ENCODE data around the gene NARF. TPM values are rescaled to one million over a fixed set of nuclear protein-coding genes. Genes with fewer than 3 reads are reported as not detected.

NARF gene
- total and polyA plus RNA-seq, 2 of the 8 experiments (the other 6 are each of a cell fraction or from before 2014, with no cell fraction given) = 97.4 to 131 TPM

DNA sequence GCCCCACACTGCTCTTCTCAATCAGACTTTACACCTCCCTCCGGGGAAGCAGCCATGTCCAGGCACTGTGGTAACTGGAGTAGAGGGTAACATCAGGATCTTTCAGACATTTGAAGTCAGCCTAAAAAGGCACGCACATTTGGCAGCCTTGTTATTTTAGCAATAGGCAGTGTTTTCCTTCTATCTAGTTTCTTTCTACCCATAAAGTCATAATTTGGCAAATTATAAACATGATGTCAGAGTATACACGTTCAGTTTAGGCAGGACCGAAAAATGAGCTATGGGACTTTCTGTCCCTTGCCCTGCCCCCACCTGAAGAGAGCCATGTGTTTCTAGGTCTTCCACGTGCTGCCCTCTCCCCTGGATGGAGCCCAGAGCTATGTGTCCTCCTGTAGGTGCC, 21.1 kb downstream of the NARF start:
- no peak overlapping the region for H3K56ac ChIP-seq (replicated peaks; ENCODE audit: insufficient read length, low read depth, low read length)
- 97% methylated on average over 5 of the region's 5 CpGs; no CpG with 5 or more reads in 1 of the 2 experiments for WGBS, 2 experiments (ENCODE audit: extremely low coverage in 1 of 2, insufficient coverage in 1 of 2, insufficient read length in 1 of 2, insufficient replicate concordance in 2 of 2, low coverage in 1 of 2, low lambda C conversion rate in 2 of 2, missing lambda C conversion rate in 1 of 2)
- no peaks in the 10 kb centered on the region for H3K9me3 ChIP-seq (ENCODE audit: insufficient read depth in 2 of 2, low read depth in 1 of 2, low read length in 1 of 2)
- DNase-seq (ENCODE audit: low read depth in 1 of 2, low spot score in 2 of 2) = no peak
- H3K4me1 ChIP-seq (replicated peaks in 1 of 4; ENCODE audit: control insufficient read depth in 3 of 4, insufficient read depth in 4 of 4, low read length in 3 of 4) = no peaks in the 10 kb centered on the region
- H3K36me3 ChIP-seq (ENCODE audit: control insufficient read depth in 2 of 4, insufficient read depth in 4 of 4, low read length in 3 of 4) = peaks cover 14 to 39% (median 28%) of the 10 kb centered on the region in 4 experiments; a peak in 7 of 8 replicates
- ChIA-PET CTCF (ENCODE audit: partially characterized antibody) (interaction anchor here (0.5 to 2.0 kb wide), 7 partner anchors 10 to 80 kb away, joined by 3 to 7 read pairs (median 3); no protein-coding TSS in a partner anchor), POLR2A (ENCODE audit: partially characterized antibody) (interaction anchor here (2.4 kb wide), 1 partner anchor 12 kb away, joined by 7 read pairs; no protein-coding TSS in a partner anchor)
- H4K91ac ChIP-seq (replicated peaks; ENCODE audit: insufficient read length, low read length) = no peak overlapping the region
- H3K4ac ChIP-seq (replicated peaks; ENCODE audit: insufficient read length, low read depth, low read length) = no peak overlapping the region
- no peak overlapping the region for H3K14ac ChIP-seq (ENCODE audit: insufficient read length)
- H2BK12ac ChIP-seq (ENCODE audit: low read depth, low read length) = no peak overlapping the region
- H2BK120ac ChIP-seq (replicated peaks; ENCODE audit: low read depth, low read length) = no peak overlapping the region
- no peak overlapping the region for H3K18ac ChIP-seq (ENCODE audit: extremely low read depth, low read length)
- H3K4me3 ChIP-seq (ENCODE audit: extremely low read depth in 1 of 4, insufficient read depth in 2 of 4, low read depth in 3 of 4, low read length in 4 of 4) = no peak overlapping the region
- no peak overlapping the region for H3K27ac ChIP-seq (ENCODE audit: low read depth, low read length)
- no peak overlapping the region for H2AK5ac ChIP-seq (ENCODE audit: low read depth, low read length)
- H4K8ac ChIP-seq (ENCODE audit: extremely low read depth, insufficient read depth, low read length) = peak overlapping the region; percentile 57; the same call in 1 of the 2 replicates
- no peaks in the 10 kb centered on the region for H3K79me2 ChIP-seq (ENCODE audit: control insufficient read depth in 1 of 2, insufficient read depth in 2 of 2, low read length in 2 of 2)
- H3K79me1 ChIP-seq (ENCODE audit: low read depth, low read length) = no peaks in the 10 kb centered on the region
- no peak overlapping the region for H2AFZ ChIP-seq (ENCODE audit: low read length)
- H3K27me3 ChIP-seq (replicated peaks in 1 of 4; ENCODE audit: control insufficient read depth in 3 of 4, extremely low read depth in 1 of 4, insufficient read depth in 3 of 4, low read length in 3 of 4) = no peaks in the 10 kb centered on the region
- H3K4me2 ChIP-seq (ENCODE audit: insufficient read depth in 1 of 2, low read depth in 2 of 2, low read length in 2 of 2) = no peak overlapping the region
- no peak overlapping the region for H2BK5ac ChIP-seq (ENCODE audit: low read depth, low read length)
- H3K9ac ChIP-seq (replicated peaks in 1 of 4; ENCODE audit: extremely low read depth in 1 of 4, low read depth in 3 of 4, low read length in 3 of 4) = no peak overlapping the region
- H4K5ac ChIP-seq (ENCODE audit: insufficient read length, low read depth, low read length) = no peak overlapping the region
- TF ChIP-seq TBP (IDR thresholded peaks at IDR 0.05; ENCODE audit: low read depth, low read length) = no peak
- TF ChIP-seq RFX5 (IDR thresholded peaks at IDR 0.05; ENCODE audit: borderline replicate concordance, low read depth, low read length) = no peak
- TF ChIP-seq, protein P1, sequence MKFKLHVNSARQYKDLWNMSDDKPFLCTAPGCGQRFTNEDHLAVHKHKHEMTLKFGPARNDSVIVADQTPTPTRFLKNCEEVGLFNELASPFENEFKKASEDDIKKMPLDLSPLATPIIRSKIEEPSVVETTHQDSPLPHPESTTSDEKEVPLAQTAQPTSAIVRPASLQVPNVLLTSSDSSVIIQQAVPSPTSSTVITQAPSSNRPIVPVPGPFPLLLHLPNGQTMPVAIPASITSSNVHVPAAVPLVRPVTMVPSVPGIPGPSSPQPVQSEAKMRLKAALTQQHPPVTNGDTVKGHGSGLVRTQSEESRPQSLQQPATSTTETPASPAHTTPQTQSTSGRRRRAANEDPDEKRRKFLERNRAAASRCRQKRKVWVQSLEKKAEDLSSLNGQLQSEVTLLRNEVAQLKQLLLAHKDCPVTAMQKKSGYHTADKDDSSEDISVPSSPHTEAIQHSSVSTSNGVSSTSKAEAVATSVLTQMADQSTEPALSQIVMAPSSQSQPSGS (IDR thresholded peaks at IDR 0.05; ENCODE audit: low read length) = no peak
- TF ChIP-seq MAFK (IDR thresholded peaks at IDR 0.05; ENCODE audit: low read depth, low read length) = no peak
- TF ChIP-seq TAF7 (optimal IDR thresholded peaks at IDR 0.05; ENCODE audit: borderline replicate concordance, low read depth, low read length) = no peak
- TF ChIP-seq, protein P2, sequence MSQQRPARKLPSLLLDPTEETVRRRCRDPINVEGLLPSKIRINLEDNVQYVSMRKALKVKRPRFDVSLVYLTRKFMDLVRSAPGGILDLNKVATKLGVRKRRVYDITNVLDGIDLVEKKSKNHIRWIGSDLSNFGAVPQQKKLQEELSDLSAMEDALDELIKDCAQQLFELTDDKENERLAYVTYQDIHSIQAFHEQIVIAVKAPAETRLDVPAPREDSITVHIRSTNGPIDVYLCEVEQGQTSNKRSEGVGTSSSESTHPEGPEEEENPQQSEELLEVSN (IDR thresholded peaks at IDR 0.05) = no peak
- TF ChIP-seq FOSL1 (IDR thresholded peaks at IDR 0.05; ENCODE audit: insufficient read depth, low read depth, low read length) = no peak
- no peak for TF ChIP-seq RBBP5 (IDR thresholded peaks at IDR 0.05; ENCODE audit: borderline replicate concordance, low read depth, low read length)
- TF ChIP-seq CTBP2 (IDR thresholded peaks at IDR 0.05; ENCODE audit: borderline replicate concordance, insufficient read depth, insufficient read length, low read length) = no peak
- no peak for TF ChIP-seq RXRA (IDR thresholded peaks at IDR 0.05; ENCODE audit: insufficient read depth, low read depth, low read length)
- no peak overlapping the region for H3K23ac ChIP-seq (ENCODE audit: insufficient read length)
- no peaks in the 10 kb centered on the region for H3K23me2 ChIP-seq (ENCODE audit: low read depth, low read length)
- H2BK20ac ChIP-seq (ENCODE audit: low read length) = no peak overlapping the region
- FAIRE-seq = no peak
- peaks cover 2 to 4% of the 10 kb centered on the region in 2 experiments for H4K20me1 ChIP-seq (replicated peaks in 1 of 2; ENCODE audit: control insufficient read depth in 1 of 2, insufficient read depth in 2 of 2, low read length in 2 of 2)
- no peak overlapping the region for H2BK15ac ChIP-seq (ENCODE audit: low read length)
